ENCODE measurements around the gene TPD52L2. TPM values are rescaled to one million over a fixed set of nuclear protein-coding genes. Genes with fewer than 3 reads are reported as not detected.

TPD52L2 gene
- total RNA-seq, 1 experiment from 2014 or later: 175 TPM

- no TSS peak for BruUV-seq (replicated peaks)
- Mint-ChIP-seq H3K9me3 (ENCODE audit: unreplicated experiment) (no peaks in the 10 kb centered on the region), H3K36me3 (ENCODE audit: insufficient read depth, unreplicated experiment) (peaks cover 35% of the 10 kb centered on the region), H3K4me3 (ENCODE audit: unreplicated experiment) (no peak within 1 kb of the TSS), H3K27me3 (ENCODE audit: insufficient read depth, unreplicated experiment) (no peaks in the 10 kb centered on the region), H3K27ac (ENCODE audit: low read depth, unreplicated experiment) (no peak within 1 kb of the TSS), H3K4me1 (ENCODE audit: insufficient read depth, unreplicated experiment) (peaks cover 9% of the 10 kb centered on the region)
- ChIA-PET CTCF (interaction anchor here (0.6 to 2.7 kb wide), 5 partner anchors 10 to 352 kb away, joined by 3 to 16 read pairs (median 4); no protein-coding TSS in a partner anchor), POLR2A (no interaction called here)
- intact Hi-C loops (cut with micrococcal nuclease): no loop called here
- no peak for DNase-seq (ENCODE audit: unreplicated experiment)
- TF ChIP-seq CTCF (IDR thresholded peaks at IDR 0.05; ENCODE audit: unreplicated experiment): no peak
Observed at GRCh38 chr20:63861365-63861934, 3.6 kb upstream of the TPD52L2 start, which contains the start of gene ABHD16B. Gene ABHD16B, plus strand, starts transcription at chr20:63861498. Its CDS starts 43 bp downstream, at chr20:63861541.

- Mint-ChIP-seq H3K4me1 (ENCODE audit: insufficient read depth, unreplicated experiment) (peaks cover 9% of the 10 kb centered on the region), H3K4me3 (ENCODE audit: unreplicated experiment) (no peak overlapping the region), H3K9me3 (ENCODE audit: unreplicated experiment) (no peaks in the 10 kb centered on the region), H3K27me3 (ENCODE audit: insufficient read depth, unreplicated experiment) (no peaks in the 10 kb centered on the region), H3K27ac (ENCODE audit: low read depth, unreplicated experiment) (no peak overlapping the region), H3K36me3 (ENCODE audit: insufficient read depth, unreplicated experiment) (peaks cover 38% of the 10 kb centered on the region)
- no TSS peak for BruUV-seq (replicated peaks)
- CTCF ChIA-PET: interaction anchor here (0.6 to 2.7 kb wide), 4 partner anchors 11 to 353 kb away, joined by 3 to 16 read pairs (median 4); no protein-coding TSS in a partner anchor
- intact Hi-C loops (cut with micrococcal nuclease): no loop called here
- no peak for TF ChIP-seq CTCF (IDR thresholded peaks at IDR 0.05; ENCODE audit: unreplicated experiment)
- POLR2A ChIA-PET: interaction anchor here (0.8 to 4.4 kb wide), 2 partner anchors 13 to 28 kb away, joined by 5 to 85 read pairs; no protein-coding TSS in a partner anchor
- no peak for DNase-seq (ENCODE audit: unreplicated experiment)
Observed at GRCh38 chr20:63861981-63862901, 2.8 kb upstream of the TPD52L2 start.

GRCh38 chr20:63863021-63863797 is 1.9 kb upstream of the TPD52L2 start:
- Mint-ChIP-seq H3K27me3 (ENCODE audit: insufficient read depth, unreplicated experiment) (no peaks in the 10 kb centered on the region), H3K36me3 (ENCODE audit: insufficient read depth, unreplicated experiment) (peaks cover 42% of the 10 kb centered on the region), H3K27ac (ENCODE audit: low read depth, unreplicated experiment) (peak overlapping the region; percentile 96), H3K4me3 (ENCODE audit: unreplicated experiment) (peak overlapping the region; percentile 98), H3K4me1 (ENCODE audit: insufficient read depth, unreplicated experiment) (peaks cover 9% of the 10 kb centered on the region), H3K9me3 (ENCODE audit: unreplicated experiment) (no peaks in the 10 kb centered on the region)
- DNase-seq (ENCODE audit: unreplicated experiment): no peak
- no peak for TF ChIP-seq CTCF (IDR thresholded peaks at IDR 0.05; ENCODE audit: unreplicated experiment)
- CTCF ChIA-PET: interaction anchor here (0.5 to 2.7 kb wide), 10 partner anchors 11 to 325 kb away, joined by 3 to 16 read pairs (median 4); partner anchors contain the start of genes ARFRP1 and ZGPAT
- BruUV-seq (replicated peaks): no TSS peak
- intact Hi-C loops (cut with micrococcal nuclease): no loop called here
- POLR2A ChIA-PET: interaction anchor here (0.6 to 4.8 kb wide), 24 partner anchors 8 to 335 kb away, joined by 3 to 142 read pairs (median 17); partner anchors contain the start of genes ARFRP1, DNAJC5, GMEB2 and PRPF6
